GM21390 (cell line): ENCODE data around the gene NEK11.
"Not testable (repeated sequence)": the region's sequence is repeated elsewhere in the genome, so short reads cannot be mapped to it uniquely, and the experiment has no call there.

Experiments
- ATAC-seq: cut with Tn5 transposase; IDR thresholded peaks from one replicate; pipeline ENCODE4 v1.9.1; 2021; ENCODE audit not compliant: unreplicated experiment

Gene NEK11

GRCh38 chr3:131285456-131285855 lies 258.8 kb downstream of the NEK11 start:
- no peak for ATAC-seq

- ATAC-seq = no peak
Measured at GRCh38 chr3:131299836-131300235, 273.2 kb downstream of the NEK11 start.

DNA sequence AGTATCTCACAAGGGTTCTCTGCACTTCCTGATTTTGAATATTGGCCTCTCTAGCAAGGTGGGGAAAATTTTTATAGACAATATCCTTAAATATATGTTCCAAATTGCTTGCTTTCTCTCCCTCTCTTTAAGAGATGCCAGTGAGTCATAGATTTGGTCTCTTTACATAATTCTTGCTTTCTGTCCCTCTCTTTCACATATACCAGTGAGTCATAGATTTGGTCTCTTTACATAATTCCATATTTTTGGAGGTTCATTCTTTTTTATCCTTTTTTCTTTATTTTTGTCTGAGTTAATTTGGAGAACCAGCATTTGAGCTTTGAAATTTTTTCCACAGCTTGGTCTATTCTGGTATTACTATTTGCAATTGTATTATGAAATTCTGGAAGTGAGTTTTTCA lies 277.2 kb downstream of the NEK11 start:
- no peak for ATAC-seq

DNA sequence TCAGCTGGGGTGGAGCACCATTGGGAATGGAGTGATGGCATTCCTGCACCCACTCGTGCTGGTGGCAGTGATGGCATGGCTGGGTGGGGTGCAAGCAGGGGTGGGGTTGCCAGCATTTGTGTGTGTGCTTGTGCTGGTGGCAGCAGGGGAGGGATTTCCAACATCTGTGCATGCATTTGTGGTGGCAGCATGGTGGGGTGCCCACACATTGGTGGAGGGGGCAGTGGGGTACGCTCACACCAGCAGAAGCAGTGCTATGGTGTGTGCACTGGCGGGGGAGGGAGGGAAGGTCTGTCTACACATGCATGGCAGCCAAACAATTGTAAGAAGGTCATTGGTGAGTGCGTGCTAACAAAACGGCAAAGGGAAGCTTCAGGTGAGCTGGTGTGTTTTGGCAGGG lies 278.2 kb downstream of the NEK11 start:
- ATAC-seq = no peak

GRCh38 chr3:131306242-131306641 lies 279.6 kb downstream of the NEK11 start:
- ATAC-seq = no peak

GRCh38 chr3:131314318-131314717 lies 287.6 kb downstream of the NEK11 start:
- ATAC-seq = no peak

GRCh38 chr3:131315162-131315561 lies 288.5 kb downstream of the NEK11 start:
- no peak for ATAC-seq

GRCh38 chr3:131317667-131318066 lies 291.0 kb downstream of the NEK11 start:
- no peak for ATAC-seq

DNA sequence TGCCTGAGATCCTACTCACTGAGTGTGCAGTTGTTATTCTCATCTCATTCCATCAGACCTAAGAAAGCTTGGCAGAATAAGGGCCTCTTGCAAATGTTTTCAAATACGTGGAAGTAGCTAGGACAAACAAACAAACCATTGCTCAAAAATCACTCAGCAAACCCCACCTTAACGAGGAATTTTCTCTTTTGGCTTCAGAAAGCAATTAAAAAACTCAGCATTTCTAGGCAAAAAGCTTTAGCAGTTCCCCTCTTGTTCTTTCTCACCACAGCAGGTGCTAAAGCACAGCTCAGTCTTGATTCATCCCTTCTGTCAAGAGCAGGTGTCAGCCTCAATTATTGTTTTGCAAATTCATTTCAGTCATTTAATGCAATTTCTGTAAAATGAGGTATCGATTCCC lies 296.3 kb downstream of the NEK11 start:
- ATAC-seq = no peak

DNA sequence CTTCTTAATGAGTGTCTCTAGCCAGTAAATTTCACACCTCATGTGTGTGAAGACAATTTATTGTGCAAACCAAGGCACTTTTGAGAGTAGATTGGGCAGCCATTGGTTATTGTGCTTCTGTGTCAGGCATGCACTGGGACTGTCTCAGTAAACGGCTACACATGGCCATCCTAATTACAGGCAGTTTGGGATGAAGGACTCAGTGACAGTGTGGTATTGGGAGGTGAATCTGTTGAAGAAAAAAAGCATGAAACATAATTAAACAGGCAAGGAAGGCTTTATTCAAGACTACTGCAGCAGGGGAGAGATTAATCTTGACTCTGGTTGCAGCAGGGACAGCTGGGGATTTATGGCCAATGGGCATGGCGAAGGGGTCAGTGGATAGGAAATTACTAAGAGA lies 297.1 kb downstream of the NEK11 start:
- no peak for ATAC-seq

GRCh38 chr3:131324923-131325322 lies 298.2 kb downstream of the NEK11 start:
- no peak for ATAC-seq

DNA sequence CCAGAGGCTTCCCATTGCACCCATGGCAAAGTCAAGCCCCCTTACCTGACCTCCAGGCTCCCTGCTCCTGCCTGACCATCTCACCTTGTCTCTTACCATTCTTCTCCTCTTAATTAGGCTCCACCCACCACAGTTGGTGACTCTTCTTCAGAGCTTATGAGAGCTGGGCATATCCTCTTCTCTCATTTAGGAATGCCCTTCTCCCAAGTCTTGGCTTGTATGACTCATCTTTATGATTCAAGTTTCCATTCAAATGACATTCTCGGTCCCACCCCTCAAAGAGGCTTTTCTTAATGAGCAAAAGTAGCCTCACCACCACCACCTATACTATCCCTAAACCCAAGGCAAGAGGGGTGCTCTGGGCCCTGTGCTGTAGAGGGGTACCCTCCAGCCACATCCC lies 299.6 kb downstream of the NEK11 start:
- no peak for ATAC-seq

GRCh38 chr3:131328721-131329120 lies 302.0 kb downstream of the NEK11 start:
- no peak for ATAC-seq

DNA sequence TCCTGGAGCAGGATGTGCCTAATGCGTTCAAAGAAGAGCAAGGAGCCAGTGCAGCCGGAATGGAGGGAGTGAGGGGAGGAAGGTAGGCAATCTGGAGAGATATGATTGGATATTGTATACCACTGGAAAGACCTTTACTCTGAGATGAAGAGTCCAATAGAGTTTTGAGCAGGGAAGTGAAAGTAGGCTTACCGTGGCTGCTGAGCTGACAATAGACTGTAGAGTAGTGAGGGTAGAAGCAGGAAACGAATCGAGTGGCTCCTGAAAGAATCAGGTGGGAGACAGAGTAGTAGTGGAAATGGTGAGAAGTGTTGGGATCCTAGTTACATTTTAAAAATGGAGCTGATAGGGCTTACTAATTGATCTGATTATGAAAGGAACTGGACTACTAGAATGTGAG lies 303.1 kb downstream of the NEK11 start:
- peak; percentile 72 for ATAC-seq

DNA sequence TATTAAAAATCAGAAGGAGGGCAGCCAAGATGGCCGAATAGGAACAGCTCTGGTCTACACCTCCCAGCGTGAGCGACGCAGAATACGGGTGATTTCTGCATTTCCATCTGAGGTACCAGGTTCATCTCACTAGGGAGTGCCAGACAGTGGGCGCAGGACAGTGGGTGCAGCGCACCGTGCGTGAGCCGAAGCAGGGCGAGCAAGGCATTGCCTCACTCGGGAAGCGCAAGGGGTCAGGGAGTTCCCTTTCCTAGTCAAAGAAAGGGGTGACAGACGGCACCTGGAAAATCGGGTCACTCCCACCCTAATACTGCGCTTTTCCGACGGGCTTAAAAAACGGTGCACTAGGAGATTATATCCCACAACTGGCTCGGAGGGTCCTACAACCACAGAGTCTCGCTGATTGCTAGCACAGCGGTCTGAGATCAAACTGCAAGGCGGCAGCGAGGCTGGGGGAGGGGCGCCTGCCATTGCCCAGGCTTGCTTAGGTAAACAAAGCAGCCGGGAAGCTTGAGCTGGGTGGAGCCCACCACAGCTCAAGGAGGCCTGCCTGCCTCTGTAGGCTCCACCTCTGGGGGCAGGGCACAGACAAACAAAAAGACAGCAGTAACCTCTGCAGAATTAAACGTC lies 304.9 kb downstream of the NEK11 start:
- not testable (repeated sequence) for ATAC-seq

GRCh38 chr3:131338948-131339640 lies 312.4 kb downstream of the NEK11 start:
- no peak for ATAC-seq

GRCh38 chr3:131341761-131342160 lies 315.1 kb downstream of the NEK11 start:
- ATAC-seq = no peak

DNA sequence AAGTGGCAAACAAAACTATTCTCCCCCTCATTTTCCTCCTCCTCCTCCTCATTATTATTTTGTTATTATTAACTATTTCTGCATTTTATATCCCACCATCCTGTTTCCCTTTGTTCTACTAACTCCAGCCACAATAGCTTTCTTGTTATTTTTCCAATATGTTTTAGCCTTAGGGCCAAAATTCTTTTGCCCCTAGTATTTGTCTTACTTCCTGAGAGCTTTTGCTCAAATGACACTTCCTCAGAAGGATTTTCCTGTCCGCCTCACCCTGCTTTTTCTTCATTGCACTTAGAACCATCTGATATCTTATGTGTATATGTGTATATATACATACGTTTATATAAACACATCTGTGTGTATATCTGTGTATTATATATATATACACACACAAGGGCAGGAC lies 322.2 kb downstream of the NEK11 start:
- no peak for ATAC-seq

GRCh38 chr3:131349454-131349853 lies 322.8 kb downstream of the NEK11 start:
- no peak for ATAC-seq

DNA sequence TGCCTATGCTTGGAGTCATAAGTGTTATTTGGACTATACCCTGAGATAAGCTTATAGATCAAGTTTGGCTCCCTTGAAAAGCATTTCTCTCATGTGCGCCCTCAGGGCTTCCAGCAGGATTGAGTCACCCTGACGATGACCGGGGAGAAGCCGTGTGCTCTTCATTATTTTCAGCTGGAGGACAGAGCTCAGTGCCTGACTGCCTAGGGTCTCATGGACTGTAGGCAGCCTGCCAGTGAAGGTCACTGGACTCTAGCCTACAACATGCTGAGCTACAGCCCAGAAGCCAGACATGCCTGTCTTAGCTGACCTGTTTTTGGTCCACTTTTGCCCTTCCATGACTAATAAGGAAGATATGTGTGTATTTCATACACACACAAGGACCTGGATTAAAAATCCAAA lies 323.3 kb downstream of the NEK11 start:
- no peak for ATAC-seq

DNA sequence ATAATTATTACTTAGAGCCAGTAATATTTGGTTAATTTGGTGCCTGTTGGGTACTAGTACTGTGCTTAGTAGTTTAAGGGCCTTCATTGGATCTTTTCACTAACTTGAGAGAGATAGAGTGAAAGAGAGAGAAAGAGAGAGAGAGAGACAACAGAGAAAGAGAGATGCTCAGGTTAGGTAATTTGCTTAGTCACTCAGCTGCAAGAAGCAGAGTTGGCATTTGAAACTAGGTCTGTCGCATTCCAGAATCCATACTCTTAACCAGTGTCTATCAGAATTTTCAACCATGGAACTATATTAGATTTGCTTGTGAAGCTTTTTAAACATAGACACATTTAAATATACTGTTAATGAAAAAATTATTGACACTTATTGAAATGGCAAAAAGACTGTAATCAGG lies 323.8 kb downstream of the NEK11 start:
- no peak for ATAC-seq

GRCh38 chr3:131353016-131353877 lies 326.6 kb downstream of the NEK11 start:
- ATAC-seq = no peak
